RCC 7860 (cell line): ENCODE results near the gene COL11A1.
"Not testable (repeated sequence)": the region's sequence is repeated elsewhere in the genome, so short reads cannot be mapped to it uniquely, and the experiment has no call there.

Experiments used
- DNase-seq: peaks from one replicate; pipeline ENCODE4 v3.0.0-alpha.2; 2015; ENCODE audit warnings: low spot score
- FAIRE-seq: peaks from 2 replicates; lab custom pipeline; 2012; peaks lifted over from hg19 to GRCh38; lab: Jason Lieb, UNC

COL11A1 gene

GRCh38 chr1:103087256-103087655, 21.1 kb downstream of the COL11A1 start:
- no peak for DNase-seq
- no peak for FAIRE-seq

GRCh38 chr1:103084181-103084580, 24.1 kb downstream of the COL11A1 start:
- FAIRE-seq (no peak), DNase-seq (no peak)

- no peak for FAIRE-seq
Observed at GRCh38 chr1:103075316-103076000, 32.9 kb downstream of the COL11A1 start.

DNA sequence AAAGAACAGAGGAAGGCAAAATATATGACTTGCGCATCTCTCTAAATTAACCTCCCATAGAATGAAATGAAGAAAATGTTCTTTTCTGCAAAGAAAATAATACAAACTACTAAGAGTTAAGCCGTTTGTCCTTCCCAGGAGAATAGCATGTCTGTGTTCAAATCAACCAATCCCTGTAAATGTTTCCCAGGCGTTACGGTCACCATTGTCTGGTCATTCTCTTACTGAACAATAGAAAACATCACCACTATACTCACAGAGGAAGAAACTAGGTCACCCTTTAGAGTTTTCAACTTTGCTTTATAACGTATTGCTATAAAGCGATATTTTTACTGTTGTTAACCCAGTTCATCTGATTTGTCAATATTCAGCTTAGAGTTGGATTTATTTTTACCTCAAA, 34.1 kb downstream of the COL11A1 start:
- FAIRE-seq = no peak
- DNase-seq = no peak

More at GRCh38 chr1:103075316-103076000, 32.9 kb downstream of the COL11A1 start:
- no peak for DNase-seq

GRCh38 chr1:103069201-103069600, 39.1 kb downstream of the COL11A1 start:
- DNase-seq (no peak), FAIRE-seq (no peak)

DNA sequence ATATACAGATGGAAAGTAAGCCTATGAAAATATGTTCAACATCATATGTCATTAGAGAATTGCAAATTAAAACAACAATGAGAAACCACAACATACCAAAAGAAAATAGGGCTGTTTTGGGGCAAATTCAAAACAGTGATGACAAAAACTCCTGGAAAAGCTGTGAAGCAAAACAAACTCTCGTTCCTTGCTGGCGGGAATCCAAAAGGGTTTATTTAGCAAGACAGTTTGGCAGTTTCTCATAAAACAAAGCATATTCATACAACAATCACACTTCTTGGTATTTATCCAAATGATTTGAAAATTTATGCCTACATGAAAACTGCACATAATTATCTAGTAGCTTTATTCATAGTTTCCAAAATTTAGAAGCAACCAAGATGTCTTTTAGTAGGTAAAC, 44.4 kb downstream of the COL11A1 start:
- DNase-seq = no peak
- FAIRE-seq = no peak

GRCh38 chr1:103058391-103058790, 49.9 kb downstream of the COL11A1 start:
- no peak for FAIRE-seq
- no peak for DNase-seq

GRCh38 chr1:103056423-103056822, 51.9 kb downstream of the COL11A1 start:
- DNase-seq (no peak), FAIRE-seq (no peak)

DNA sequence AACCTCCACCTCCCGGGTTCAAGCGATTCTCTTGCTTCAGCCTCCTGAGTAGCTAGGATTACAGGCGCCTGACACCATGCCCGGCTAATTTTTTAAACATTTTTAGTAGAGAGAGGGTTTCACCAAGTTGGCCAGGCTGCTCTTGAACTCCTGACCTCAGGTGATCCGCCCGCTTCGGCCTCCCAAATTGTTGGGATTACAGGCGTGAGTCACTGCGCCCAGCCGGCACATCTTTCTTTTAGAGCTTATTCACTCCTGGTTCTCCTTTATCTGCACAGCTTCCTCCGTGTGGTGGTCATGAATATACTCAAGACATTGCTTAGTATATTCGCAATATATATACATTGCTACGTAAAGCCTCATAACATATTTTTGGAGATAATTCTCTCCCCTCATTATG, 80.2 kb downstream of the COL11A1 start:
- FAIRE-seq, DNase-seq: not testable (repeated sequence)

DNA sequence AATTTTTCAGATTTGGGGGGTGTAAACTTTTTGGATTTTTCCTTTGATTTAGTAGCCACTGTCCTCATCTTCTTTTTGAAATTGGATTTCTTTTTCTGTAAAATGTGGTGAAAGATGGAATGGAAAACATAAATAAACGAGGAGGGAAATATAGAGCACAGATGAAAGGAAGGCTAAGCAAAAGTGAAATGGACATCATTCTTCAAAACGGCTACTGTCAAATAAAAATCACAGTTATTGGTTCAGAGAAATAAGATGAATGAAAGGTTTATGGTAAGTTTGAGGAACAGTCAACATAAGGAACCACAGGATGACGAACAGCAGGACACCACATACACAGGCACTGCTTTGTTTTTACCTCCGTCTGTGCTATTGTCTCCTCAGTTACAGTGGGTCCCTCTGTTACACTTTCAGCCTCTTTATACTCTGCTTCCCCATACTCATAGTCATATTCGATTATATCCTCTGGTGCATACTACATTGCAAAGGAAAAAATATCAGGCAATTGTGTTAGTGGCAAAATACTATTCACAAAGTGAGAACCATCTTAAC, 82.4 kb downstream of the COL11A1 start:
- DNase-seq (no peak), FAIRE-seq (no peak)

DNA sequence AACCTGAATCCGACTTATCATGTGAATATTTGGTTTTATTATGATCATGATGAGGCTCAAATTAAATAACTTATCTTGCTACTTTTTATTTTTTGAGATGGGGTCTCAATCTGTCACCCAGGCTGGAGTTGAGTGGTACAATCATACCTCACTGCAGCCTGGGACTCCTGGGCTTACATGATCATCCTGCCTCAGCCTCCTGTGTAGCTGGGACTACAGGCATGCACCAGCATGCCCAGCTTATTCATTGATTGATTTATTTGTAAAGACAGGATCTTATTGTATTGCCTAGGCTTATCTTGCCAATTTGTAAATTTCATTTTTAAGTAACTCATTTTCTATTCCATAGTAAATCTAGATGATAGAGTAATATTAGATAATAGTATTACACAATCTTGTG, 84.3 kb downstream of the COL11A1 start:
- no peak for FAIRE-seq
- no peak for DNase-seq

DNA sequence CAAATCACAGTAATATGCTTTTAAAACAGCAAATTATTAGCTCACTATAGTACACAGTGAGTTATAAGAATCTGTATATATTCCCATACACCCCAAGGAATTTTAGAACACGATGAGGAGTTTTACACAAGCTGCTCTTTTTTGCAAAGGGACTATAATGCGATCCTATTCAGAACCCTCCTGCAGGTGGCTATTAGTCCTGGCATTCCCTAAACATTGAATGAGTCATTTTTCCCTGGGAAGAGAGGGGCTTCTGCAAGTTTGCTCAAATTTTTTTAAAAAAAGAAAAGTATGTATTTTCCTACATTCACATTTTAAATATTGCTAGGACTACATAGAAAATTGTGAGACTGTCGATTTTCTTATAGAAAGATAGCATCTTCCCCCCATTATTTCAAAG, 106.3 kb downstream of the COL11A1 start:
- DNase-seq (no peak), FAIRE-seq (no peak)

GRCh38 chr1:102978874-102979273, 129.4 kb downstream of the COL11A1 start:
- DNase-seq (no peak), FAIRE-seq (no peak)

DNA sequence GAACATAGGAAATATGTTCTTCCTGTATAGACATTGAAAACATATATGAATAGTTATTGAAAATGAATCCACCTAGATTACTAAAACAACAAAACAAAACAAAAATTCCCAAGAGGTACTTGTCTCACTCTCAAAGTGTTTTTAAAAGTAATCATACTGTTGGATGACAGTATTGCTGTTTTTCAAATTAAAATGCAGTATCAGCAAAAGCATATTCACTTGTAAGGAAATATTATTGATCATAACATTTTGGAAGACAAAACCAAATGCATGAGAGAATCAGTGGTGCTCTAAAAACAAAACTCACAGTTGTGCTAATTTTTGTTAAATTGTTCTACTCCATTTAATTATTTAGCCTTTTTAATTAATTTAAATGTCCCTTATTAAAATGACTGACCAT, 131.0 kb downstream of the COL11A1 start:
- DNase-seq (no peak), FAIRE-seq (no peak)

DNA sequence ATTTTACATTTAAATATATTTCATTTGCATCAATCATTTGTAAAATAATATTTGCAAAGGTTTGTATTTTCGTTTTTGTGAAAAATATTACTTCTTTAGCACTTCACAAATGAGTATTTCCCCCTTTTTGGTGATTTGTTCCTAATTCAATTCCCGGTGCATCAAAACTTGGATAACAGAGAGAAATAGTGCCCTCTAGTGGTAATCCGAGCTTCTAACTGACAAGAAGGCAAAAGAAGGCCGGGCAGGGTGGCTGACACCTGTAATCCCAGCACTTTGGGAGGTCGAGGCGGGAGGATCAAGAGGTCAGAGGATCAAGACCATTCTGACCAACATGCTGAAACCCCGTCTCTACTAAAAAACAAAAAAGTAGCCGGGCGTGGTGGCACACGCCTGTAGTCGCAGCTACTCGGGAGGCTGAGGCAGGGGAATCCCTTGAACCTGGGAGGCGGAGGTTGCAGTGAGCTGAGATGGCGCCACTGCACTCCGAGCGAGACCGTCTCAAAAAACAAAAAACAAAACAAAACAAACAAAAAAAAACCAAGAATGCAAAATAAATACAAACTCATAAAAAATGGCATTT, 137.7 kb downstream of the COL11A1 start:
- DNase-seq = peak; percentile 42
- no peak for FAIRE-seq

- no peak for DNase-seq
- FAIRE-seq = no peak
Observed at GRCh38 chr1:102967786-102968185, 140.5 kb downstream of the COL11A1 start.

GRCh38 chr1:102961549-102961948, 146.8 kb downstream of the COL11A1 start:
- no peak for DNase-seq

GRCh38 chr1:102954576-102954975, 153.7 kb downstream of the COL11A1 start:
- DNase-seq = no peak
- no peak for FAIRE-seq

More at GRCh38 chr1:102961549-102961948, 146.8 kb downstream of the COL11A1 start:
- no peak for FAIRE-seq

DNA sequence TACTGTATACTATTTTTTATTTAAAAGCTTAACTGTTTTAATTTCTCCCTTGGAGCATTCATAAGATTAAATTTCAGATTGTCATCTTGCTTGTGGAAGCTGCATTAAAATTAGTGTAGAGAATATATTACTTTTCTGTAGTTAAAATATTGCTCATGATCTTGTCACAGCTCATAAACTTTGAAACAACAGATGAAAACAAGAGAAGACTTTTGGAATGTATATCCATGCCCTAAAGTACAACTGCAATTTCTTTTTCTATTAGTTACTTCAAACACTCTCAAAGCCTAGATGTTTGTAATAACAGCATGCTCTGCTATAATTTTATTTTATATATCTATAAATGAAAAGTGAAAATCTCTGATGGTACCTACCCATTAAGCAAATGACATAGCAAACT, 155.9 kb downstream of the COL11A1 start:
- DNase-seq = no peak
- FAIRE-seq = no peak

DNA sequence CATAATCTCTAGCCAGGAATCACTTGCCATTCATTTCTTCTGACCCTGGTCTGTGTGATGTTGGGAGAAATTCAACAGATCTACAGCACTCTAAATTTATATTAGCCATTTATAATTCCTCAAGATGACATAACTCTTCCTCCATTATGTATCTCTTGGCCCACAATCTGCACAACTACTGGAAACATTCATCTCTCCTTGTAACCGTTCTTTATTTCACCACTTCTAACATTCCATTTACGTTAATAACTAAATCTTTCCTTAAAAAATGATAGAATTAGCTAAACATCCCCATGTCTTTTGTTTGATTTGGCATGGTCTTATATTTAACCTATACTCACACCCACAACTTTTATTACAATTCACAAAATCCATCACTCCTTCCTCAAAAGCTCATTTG, 166.0 kb downstream of the COL11A1 start:
- FAIRE-seq (no peak), DNase-seq (no peak)

- FAIRE-seq = no peak
- DNase-seq = no peak
Observed at GRCh38 chr1:102941366-102941947, 166.9 kb downstream of the COL11A1 start.

DNA sequence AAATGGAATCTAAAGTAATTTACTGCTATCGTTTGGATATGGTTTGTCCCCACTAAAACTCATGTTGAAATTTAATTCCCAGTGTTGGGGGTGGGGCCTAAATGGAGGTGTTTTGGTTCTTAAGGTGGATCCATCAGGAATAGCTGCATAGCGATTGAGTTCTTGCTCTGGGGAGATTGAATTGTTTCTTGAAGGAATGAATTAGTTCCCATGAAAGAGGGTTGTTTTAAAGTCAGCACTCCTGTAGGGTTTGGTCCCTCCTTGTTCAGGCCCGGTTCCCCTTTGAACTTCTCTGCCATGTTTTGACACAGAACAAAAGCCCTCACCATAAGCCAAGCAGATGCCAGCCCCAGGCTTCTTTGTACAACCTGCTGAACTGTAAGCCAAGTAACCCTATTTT, 170.9 kb downstream of the COL11A1 start:
- FAIRE-seq = no peak

More for the DNA sequence above, 170.9 kb downstream of the COL11A1 start:
- DNase-seq = no peak
